Measurements from ENCODE around the gene SLC45A2.

DNA sequence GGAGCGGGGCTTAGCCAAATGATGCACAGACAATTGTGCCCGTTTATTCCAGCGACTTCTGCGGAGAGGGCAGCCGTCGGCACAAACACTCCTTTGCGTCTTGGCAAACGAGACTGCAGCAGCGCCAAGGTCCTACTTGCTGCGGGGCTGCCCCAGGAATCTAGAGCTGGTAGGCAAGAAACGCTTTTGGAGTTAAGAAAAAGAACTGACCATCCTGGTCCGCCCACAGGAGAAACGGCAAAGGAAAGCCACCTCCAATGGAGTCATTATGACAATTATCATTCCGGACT is 46.0 kb downstream of the SLC45A2 start:
- TF ChIP-seq CTCF (IDR thresholded peaks at IDR 0.05) (no peak), ZFX (IDR thresholded peaks at IDR 0.05; ENCODE audit: borderline replicate concordance) (no peak)
